ENCODE results near the gene PRKRA. TPM values are rescaled to one million over a fixed set of nuclear protein-coding genes. Genes with fewer than 3 reads are reported as not detected.

The PRKRA gene
- total RNA-seq, 4 donors from 2014 or later, result 16.0 to 58.6 (median 42.4) TPM

- Histone ChIP-seq H3K4me1 (peaks cover 0 to 14% (median 0%) of the 10 kb centered on the region in 3 donors), H3K27ac (no peak overlapping the region)
- TF ChIP-seq CTCF (IDR thresholded peaks at IDR 0.05), result no peak
- no peak for TF ChIP-seq POLR2A (IDR thresholded peaks at IDR 0.05)
These were observed 41.7 kb downstream of the PRKRA start for GRCh38 chr2:178409261-178409660.

GRCh38 chr2:178404368-178404767 lies 46.6 kb downstream of the PRKRA start:
- Histone ChIP-seq H3K9me3 (no peaks in the 10 kb centered on the region), H3K27me3 (no peaks in the 10 kb centered on the region), H3K4me1 (no peaks in the 10 kb centered on the region), H3K27ac (no peak overlapping the region), H3K36me3 (no peaks in the 10 kb centered on the region), H3K4me3 (no peak overlapping the region)
- DNase-seq, result no peak
- intact Hi-C loops (cut with DNase I), result no loop called here
- TF ChIP-seq POLR2A (IDR thresholded peaks at IDR 0.05), result no peak
- TF ChIP-seq CTCF (IDR thresholded peaks at IDR 0.05), result no peak
- 36 to 45% methylated on average over 4 of the region's 4 CpGs for WGBS, 2 donors

More at GRCh38 chr2:178409261-178409660, 41.7 kb downstream of the PRKRA start:
- intact Hi-C loops (cut with DNase I), result no loop called here
- no peak for DNase-seq
- H3K9me3 ChIP-seq, result no peaks in the 10 kb centered on the region
- no peaks in the 10 kb centered on the region for H3K36me3 ChIP-seq
- H3K4me3 ChIP-seq, result no peak overlapping the region
- 72 to 81% methylated on average over 5 of the region's 5 CpGs for WGBS, 2 donors
- H3K27me3 ChIP-seq, result no peaks in the 10 kb centered on the region

- WGBS, 2 donors, result 54 to 59% methylated on average over 3 of the region's 3 CpGs
- TF ChIP-seq CTCF (IDR thresholded peaks at IDR 0.05), result no peak
- no peak for TF ChIP-seq POLR2A (IDR thresholded peaks at IDR 0.05)
- intact Hi-C loops (cut with DNase I), result no loop called here
These were observed 47.2 kb downstream of the PRKRA start for GRCh38 chr2:178403671-178404306.

GRCh38 chr2:178401994-178402437 lies 49.0 kb downstream of the PRKRA start:
- 66 to 73% methylated on average over 6 of the region's 6 CpGs for WGBS, 2 donors

More at GRCh38 chr2:178403671-178404306, 47.2 kb downstream of the PRKRA start:
- no peaks in the 10 kb centered on the region for H3K9me3 ChIP-seq
- no peak overlapping the region for H3K27ac ChIP-seq
- no peak for DNase-seq
- H3K4me1 ChIP-seq, result no peaks in the 10 kb centered on the region
- no peak overlapping the region for H3K4me3 ChIP-seq
- no peaks in the 10 kb centered on the region for H3K27me3 ChIP-seq
- no peaks in the 10 kb centered on the region for H3K36me3 ChIP-seq

More at GRCh38 chr2:178401994-178402437, 49.0 kb downstream of the PRKRA start:
- TF ChIP-seq POLR2A (IDR thresholded peaks at IDR 0.05), result no peak
- no peak for TF ChIP-seq CTCF (IDR thresholded peaks at IDR 0.05)
- no peaks in the 10 kb centered on the region for H3K4me1 ChIP-seq
- intact Hi-C loops (cut with DNase I), result no loop called here
- no peak overlapping the region for H3K27ac ChIP-seq
- no peak for DNase-seq
- H3K9me3 ChIP-seq, result no peaks in the 10 kb centered on the region
- H3K4me3 ChIP-seq, result no peak overlapping the region
- no peaks in the 10 kb centered on the region for H3K27me3 ChIP-seq
- H3K36me3 ChIP-seq, result no peaks in the 10 kb centered on the region
